NCI-H526 (cell line): ENCODE measurements around the gene ANXA10.
A peak's percentile ranks its signal among the peaks of the same experiment; 100 is the strongest.
"Not testable (repeated sequence)": the region's sequence is repeated elsewhere in the genome, so short reads cannot be mapped to it uniquely, and the experiment has no call there.

ENCODE experiments used
- DNase-seq, 2 experiments: peaks; one replicate each; lab custom pipeline; 2025; lab: John Stamatoyannopoulos, UW

ANXA10 gene

DNA sequence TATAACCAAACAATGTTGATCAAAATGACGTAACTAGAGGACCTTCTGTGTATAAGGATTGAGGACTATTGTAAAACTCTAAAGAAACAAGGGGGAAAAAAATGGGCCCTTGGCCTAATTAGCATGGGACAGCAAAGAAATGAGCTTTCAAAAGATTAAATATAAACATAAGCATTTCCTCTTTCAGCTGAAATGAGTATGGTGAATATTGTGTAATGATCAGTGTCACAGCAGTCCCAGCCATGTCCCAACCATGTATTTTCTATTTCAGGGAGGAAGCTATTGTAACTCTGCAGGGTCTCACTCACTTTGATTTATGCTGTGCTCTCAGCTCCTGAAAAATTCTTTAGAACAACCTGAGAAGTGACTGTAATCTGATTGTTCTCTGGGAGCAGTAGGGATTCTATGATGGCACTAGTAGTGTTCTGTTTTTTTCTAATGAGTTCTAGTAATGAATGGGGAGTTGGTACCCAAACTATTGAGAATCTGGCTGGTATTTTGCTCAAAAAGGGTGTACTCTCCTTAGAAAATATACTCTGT lies 25.8 kb downstream of the ANXA10 start:
- no peak for DNase-seq

DNA sequence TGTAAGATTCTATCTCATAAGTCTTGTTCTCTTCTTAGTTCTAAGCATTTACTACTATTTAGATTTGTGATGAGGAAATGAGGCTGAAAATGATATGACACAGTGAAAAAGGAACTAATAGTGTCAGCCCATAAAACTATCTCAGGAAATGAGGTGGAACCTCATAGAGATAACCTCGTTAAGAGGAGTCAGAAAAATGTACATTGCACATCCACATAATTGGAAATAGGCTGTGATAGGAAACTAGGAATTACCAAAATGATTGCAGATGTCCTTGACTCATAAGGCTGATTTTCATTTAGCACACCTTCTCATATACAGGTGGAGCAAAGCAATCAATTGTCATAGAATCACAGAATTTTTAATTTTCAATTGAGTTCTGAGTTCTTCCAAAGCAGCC lies 26.8 kb downstream of the ANXA10 start:
- no peak for DNase-seq

DNA sequence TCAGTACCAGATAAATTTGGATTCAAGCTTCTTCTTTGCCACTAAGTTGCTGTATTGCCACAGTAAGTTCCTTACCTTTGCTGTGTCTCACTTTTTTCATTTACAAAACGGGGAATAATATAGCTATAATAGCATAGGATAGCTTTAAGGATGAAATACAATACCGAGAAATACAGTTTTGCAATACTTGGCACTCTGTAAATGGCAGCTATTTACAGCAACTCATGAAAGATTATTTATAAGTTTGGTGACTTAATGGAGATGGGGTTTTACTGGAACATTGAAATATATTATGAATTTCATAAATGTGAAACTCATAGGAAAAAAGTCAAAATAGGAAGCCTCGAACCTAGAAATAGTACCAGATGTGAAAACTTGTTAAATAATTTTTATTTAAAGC lies 27.6 kb downstream of the ANXA10 start:
- no peak for DNase-seq

DNA sequence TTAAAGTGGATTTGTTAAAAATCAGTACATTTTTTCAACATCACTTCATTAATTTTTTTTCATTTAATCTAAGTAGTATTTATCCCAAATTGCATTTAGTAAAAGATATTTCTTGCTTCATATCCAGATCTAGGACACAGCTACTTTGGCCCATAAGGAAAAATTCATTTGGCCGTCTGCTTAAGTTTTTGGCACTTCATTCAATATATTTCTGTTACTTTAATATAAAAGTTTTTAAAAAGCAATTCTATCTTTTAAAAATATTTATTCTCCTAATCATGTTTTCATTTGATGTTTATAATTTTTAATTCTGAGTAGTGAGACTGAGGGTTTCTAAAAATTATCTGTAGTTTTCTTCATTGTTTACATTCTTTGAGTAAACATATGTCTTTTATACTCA lies 28.5 kb downstream of the ANXA10 start:
- no peak for DNase-seq

DNA sequence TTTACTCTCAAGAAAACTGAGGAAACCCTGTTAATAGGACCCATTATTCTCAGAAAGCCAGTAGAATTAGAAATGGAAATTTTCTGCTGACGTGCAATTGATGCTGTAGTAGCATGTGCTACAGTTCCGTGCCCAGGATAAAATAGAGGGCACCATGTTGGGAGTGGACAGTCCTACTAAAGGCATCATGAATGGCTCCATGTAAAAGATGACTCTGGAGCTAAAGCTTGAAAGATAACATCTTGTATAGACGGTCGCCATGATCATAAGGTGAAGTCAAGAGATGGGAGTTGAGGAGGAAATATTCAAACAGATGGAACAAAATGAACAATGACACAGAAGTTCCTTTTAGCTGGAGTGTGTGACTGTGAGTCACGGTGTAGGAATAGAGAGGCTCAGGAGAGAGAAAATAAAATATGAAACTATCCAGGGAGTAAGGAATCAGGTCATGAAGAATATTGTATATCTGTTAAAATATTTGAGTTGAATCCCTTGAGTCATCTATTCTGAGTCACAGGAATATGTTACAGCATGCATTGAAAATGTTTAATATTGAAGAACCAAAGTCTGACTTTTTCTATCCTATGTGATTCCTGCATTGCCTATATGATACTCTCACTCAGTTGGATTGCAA lies 31.8 kb downstream of the ANXA10 start:
- DNase-seq, result no peak

DNA sequence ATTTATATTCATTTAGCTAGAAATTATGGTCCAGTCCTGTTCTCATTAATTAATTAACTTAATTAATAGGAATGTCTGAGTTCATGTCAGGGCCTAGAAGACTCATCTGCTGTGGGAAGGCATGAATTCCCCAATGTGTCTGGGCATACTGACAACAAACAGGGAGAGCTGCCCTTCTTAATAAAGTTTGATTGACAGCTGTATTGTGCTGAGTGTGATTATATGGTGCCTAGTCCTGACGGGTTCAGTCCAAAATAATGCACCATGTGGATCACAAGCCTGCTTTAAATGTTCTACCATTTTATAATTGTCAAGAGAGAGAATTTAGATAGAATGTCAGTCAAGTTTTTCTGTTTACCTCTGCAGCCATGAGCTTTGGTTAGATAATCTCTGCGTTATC lies 34.6 kb downstream of the ANXA10 start:
- no peak for DNase-seq

DNA sequence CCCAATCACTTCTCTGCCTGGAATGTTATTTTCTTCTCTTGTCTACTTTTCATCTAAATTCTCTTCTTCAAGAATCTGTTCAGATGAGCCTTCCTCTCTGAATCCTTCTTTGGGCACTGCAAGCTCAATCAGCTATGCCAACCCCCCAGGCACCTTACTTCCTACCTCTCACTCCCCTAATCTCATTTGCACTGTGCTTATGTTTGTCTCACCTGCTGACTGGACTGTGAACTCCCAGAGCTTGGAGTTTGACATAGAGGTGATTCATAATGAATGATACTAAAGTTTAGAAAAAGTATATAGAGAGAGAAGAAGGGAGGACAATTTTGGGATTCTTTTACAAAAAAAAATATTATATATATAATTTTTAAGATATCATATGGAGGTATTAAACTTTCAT lies 36.3 kb downstream of the ANXA10 start:
- no peak for DNase-seq

DNA sequence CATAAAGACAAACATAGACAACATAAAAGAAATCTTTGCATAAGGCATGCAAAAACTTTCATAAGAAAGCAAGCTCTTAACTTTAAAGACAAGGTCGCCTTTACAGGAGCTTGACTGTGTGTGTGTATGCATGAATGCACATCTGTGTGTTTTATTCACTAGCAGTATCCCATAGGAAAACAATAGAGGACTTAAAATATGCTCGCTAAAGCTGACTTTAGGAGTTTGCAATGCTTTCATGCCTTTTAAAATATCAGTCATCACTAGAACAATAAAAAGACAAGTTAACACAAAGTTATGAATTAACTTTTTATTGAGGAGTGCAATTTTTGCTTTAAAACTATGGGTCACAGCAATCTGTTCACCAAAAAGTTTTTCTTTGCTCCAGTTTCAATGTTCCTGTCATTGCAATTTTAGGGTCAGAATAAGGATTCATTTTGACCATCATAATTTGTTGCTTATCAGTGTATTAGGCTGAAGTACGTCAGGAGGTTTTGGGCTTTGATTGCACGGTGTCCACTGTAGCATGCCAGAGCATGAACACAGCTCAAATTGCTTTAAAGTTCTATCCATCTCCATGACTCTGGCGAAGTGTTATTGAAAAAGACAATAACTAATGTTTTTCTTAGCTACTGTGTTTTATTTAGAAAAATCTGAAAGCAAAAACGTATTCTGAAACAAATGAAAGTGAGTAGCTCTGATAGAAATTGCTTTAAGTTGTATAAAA lies 36.9 kb downstream of the ANXA10 start:
- DNase-seq, result peak; percentile 29 to 59

DNA sequence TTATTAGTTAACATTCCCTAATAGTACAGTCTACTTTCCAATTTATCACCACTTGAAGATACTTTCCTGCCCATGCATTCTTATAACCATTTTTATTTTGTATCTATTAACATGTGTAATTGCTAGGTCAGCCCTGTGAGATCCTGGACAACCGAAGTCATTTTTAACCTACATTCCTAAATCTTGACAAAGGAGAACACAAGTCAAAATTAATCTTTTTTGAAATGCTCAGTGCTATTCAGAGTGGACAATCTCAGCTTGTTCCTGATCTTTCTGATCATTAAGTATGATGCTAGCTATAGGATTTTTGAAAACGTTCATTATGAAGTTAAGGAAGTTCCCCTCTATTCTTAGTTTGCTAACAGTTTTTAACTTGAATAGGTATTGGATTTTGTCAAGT lies 37.5 kb downstream of the ANXA10 start:
- DNase-seq, result no peak

DNA sequence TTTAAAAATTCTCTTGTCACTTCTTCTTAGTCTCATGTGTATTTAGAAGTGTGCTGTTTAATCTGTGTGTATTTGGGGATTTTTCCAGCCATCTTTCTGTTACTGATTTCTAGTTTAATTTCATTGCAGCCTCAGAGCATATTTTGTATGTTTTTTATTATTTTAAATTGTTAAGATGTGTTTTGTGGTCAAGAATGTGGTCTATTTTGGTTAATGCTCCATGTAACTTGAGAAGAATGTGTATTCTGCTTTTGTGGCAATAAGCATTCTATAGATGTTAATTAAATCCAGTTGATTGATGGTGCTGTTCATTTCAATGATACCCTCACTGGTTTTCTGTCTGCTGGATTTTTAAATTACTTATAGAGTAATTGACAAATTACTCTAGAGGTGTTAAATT lies 38.9 kb downstream of the ANXA10 start:
- DNase-seq, result no peak

DNA sequence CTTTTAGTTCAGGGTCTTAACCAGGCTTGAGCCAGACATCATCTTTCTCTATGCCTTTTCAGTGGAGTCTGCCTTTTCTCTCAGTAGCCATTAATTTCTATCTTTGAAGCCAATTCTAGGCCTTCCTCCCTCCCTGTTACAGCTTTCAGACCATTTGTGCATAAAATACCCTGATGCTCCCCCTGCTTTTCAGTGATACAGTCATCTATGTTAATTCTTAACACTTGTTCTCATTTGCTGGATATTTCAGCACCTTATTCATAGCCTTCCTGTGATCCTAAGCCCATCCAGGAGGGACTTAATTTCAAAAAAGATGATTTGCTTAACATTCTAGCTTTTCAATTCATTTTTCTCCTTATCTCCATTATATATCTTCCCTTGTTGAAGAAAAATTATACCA lies 42.3 kb downstream of the ANXA10 start:
- no peak for DNase-seq

DNA sequence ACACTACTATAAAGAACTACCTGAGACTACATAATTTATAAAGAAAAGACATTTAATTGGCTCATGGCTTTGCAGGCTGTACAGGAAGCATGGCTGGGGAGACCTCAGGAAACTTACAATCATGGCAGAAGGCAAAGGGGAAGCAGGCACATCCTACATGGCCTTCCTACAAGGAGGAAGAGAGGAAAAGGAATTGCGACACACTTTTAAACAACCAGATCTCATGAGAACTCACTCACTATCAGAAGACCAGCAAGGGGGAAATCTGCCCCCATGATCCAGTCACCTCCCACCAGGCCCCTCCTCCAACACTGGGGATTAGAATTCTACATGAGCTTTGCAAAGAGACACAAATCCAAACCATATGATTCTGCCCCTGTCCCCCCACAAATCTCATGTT lies 43.5 kb downstream of the ANXA10 start:
- not testable (repeated sequence) for DNase-seq

DNA sequence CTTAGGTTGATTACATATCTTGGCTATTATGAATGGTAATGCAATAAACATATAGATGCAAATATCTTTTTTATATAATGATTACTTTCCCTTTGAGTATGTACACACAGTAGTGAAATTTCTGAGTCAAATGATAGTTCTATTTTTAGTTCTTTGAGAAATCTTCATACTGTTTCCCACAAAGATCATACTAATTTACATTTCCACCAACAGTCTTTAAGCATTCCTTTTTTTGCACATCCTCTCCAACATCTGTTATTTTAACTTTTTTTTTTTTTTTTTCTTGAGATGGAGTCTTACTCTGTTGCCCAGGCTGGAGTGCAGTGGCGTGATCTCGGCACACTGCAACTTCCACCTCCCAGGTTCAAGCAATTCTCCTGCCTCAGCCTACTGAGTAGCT lies 45.4 kb downstream of the ANXA10 start:
- not testable (repeated sequence) for DNase-seq

DNA sequence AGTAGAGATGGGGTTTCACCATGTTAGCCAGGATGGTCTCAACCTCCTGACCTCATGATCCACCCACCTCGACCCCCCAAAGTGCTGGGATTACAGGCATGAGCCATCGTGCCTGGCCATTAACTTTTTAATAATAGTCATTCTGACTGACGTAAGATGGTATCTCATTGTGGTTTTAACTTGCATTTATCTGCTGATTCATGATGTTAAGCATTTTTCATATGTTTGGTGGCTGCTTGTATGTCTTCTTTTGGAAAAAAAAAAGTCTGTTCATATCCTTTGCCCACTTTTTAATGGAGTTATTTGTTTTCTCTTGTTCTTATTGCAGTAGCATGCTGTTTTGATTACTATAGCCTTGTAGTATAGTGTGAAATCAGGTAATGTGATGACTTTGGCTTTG lies 45.8 kb downstream of the ANXA10 start:
- DNase-seq, result no peak

DNA sequence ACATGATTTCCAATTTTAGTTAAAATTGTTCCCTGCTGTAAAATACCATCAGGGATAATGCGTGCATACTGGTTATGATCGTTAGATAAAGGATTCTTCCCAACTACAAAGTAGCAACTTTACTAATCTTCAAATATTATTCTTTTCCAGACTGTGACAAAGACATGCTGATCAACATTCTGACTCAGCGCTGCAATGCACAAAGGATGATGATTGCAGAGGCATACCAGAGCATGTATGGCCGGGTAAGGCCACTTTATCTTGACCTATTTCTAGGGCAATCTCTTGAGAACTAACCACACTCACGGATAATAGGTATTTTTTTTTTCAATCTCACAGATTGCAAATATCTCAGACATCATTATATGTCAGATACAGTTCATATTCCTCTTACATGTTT lies 47.0 kb downstream of the ANXA10 start:
- DNase-seq, result no peak

DNA sequence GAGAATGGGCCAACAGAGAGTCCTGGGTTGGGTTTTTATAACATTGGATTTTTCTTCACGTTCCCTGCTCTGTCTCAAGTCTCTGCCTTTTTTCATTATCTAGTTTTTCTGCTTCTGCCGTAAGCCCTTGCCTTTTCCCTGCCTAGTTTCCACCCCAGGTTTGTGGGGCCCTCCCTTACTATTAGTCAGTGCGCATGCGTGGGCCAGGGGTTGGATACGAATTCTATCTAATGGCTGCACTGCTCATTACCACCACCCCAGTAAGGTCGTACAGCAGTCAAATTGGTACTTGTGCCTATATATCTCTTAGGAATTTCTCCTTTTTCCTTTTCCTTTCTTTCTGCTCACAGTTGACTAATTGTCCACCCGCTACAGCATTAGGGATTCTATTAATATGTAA lies 49.4 kb downstream of the ANXA10 start:
- DNase-seq, result no peak

DNA sequence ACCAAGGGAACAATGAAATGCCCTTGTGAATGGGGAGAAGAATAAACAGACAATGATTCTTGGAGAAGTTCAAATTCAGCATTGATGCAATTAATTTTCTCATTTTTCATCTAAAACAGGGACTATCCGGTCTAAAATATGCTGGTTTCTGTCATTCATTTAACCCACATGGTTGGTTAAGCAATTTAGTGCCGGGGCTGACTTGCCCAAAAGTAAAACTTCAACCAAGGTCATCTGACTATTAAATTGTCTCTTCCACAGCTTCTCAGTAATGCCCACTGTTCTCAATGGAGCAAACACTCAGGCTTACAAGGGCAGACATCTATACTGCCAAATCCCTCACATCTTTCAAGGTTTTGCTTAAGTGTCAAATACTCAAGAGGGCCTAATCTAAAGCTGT lies 51.3 kb downstream of the ANXA10 start:
- no peak for DNase-seq

DNA sequence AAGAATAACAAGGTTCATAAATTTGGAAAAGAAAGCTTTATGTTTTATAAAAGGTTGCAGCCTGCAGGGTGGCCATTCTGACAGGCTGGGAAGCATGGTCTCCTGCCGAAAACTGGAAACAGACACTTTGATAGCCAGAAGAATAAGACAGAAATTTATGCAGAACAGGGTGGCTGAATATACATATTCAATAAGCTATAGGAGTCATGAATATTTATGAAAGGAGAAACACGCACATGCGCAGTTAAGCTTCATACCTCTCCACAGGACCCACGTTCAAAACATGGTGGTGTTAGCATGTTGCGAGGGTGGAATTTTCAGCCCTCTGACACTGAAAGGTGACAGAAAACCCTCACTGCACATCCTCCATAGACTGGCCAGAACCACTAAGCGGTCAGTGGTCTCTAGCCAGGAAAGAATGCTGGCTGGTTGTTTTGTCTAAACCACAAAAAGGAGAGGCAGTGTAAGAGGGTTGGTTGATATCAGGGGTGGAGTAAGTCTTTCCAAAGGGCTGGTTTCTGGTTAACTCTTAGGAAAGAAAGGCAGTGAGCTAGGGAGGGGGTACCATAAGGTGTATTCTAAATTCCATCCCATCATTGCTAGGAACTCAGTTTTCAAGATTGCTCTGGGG lies 58.2 kb downstream of the ANXA10 start:
- DNase-seq, result no peak

DNA sequence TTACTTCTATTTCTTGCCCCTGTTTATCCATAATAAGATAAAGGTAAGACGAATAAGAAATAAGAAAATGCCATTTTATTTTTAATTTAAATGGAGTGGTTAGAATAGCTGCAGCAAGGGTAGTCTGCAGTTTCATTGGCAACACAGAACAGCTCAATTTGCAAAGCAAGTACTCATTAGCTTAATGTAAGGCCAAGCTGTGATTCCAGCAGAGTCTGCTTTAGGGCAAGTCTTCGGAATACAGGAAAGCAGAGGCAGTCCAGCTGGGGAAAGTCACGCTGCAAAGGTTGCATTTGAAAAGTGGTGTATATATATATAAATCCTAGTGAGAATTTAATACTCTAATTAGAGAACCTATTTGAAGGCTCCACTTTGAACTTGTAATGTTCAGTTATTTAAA lies 59.0 kb downstream of the ANXA10 start:
- peak in 1 of 2 experiments; percentile 60 for DNase-seq

DNA sequence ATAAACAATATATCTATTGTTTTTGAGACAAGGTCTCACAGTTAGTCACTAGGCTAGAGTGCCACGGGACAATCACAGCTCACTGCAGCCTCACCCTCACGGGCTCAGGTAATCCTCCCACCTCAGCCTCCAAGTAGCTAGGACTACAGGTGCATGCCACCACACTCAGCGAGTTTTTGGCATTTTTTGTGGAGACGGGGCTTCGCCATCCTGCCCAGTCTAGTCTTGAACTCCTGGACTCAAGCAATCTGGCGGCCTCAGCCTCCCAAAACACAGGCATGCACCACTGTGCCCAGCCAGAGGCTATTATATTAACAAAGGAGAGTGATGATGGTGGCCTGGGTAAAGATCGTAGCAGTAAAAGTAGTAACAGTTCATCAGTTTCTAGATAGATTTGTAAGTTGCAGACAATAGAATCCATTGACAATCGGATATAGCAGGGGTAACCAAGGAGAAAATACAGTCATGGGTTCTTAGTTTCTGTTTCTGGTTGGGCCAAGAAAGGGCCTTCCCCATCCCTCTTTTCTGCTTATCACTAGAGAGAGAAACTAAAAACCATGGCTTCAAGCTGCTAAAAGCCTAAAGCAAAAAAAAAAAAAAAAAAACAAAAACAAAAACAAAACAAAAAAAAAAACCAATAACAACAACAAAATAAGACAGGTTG lies 60.6 kb downstream of the ANXA10 start:
- DNase-seq, result no peak

DNA sequence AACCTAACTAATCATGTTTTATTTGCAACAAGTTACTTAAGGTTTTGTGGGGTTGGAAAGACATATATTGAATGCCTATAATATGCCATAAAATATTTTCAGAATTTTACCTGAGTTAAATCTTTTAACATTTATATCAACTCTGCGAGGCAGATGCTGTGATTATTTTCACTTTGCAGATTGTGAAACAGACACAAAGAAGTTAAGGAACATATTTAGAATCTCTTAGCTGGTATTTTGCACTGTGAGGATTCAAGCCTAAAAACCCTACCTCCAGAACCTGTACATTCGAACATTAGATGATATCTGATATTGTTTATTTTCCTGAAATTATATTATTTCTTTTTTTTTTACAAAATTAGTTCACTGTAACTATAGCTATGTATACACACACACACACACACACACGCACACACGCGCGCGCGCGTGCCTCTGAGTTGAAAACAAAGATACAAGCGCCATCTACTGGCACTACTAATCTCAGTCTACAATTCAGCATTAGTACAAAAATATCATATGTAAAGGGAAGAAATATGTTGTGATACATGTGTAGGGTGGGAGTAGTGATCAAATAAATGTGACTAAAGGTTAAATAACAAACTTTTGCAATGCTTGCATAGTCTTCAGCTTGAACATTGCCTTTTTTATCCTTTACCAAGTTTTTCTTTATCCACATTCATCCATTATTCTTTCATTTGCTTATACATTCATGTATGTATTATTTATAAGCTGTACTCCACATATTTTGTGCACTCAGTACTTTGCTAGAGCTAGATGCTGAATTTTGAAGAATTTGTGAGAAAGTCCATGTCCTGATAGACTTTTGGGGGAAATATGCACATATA lies 61.5 kb downstream of the ANXA10 start:
- peak; percentile 37 to 82 for DNase-seq
